GM21360 (cell line): Measurements from ENCODE around the gene NFYC.

Source experiments
- ATAC-seq: cut with Tn5 transposase; IDR thresholded peaks from one replicate; pipeline ENCODE4 v1.9.1; 2021; ENCODE audit warnings: mild to moderate bottlenecking, moderate library complexity; ENCODE audit not compliant: unreplicated experiment

NFYC gene

DNA sequence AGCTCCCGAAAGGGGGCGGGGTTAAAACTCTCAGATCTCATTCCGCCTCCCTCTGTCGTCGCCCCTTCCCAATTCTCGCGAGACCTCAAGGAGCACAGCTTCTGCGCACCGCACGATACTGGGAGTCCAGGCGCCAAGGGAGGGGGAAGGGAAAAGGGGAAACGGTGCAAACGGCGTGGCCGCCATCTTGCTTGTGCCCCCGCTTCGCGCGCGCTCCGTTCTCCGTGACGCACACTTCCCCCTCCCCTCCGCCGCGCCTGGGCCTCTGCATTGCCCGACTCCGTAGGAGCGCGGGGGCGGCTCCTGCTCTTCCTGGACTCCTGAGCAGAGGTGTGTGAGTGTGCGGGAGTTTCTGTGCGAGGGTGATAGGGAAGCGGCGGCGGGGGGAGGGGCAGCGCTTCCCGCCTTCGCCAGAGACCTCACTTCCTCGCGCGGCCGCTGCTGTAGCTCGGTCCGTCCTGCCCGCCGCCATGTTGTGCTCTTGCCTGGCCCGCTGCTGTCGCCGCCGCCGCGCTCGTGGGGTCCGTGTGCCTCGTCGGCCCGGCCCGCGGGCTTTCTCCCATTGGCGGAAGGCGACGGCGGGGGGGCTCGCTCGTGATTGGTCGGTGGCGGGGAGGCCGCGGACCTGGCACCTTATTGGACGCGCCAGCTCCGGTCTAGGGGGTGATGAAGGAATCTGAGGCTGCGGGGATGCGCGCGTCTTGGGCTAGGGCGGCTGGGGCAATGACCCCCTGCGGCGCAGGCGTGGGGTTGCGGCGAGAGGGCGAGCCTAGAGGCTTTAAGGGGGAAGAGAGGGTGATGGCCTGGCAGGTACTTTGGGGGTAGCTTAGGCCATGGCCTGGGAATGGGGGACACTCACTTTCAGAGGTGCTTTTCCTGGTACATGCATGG, at the start of gene NFYC:
Gene NFYC (plus strand): TSS at position 167 of the 891 bp plus-strand sequence. CDS start 47,140 bp downstream, outside the sequence.
- peak; percentile 68 for ATAC-seq

DNA sequence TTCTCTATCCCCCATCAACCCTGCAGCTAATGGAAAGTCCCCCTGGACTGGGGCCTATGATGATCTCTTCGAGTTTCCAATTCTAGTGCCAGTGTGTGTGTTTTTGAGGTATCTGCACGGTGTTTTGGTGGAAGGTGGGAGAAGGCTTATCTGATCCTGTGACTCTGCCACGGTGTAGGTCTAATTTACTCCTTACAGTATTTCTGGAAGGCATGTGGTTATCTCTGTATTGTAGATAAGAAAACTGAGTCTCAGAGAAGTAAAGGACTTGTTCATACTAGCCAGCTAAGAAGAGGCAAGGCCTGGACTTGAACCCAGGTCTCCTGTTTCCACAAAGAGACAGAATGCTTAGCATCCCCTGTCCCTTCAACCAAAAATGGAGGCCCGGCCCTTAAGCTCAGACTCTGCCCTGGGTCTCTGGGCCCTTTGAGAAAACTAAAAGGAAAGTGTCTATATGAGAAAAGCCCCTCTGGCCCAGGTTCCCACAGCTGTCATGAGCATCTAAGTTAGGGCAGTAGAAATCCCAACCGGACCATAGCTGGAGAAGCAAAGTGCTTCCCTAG, 46.3 kb upstream of the NFYC start:
- ATAC-seq = no peak

DNA sequence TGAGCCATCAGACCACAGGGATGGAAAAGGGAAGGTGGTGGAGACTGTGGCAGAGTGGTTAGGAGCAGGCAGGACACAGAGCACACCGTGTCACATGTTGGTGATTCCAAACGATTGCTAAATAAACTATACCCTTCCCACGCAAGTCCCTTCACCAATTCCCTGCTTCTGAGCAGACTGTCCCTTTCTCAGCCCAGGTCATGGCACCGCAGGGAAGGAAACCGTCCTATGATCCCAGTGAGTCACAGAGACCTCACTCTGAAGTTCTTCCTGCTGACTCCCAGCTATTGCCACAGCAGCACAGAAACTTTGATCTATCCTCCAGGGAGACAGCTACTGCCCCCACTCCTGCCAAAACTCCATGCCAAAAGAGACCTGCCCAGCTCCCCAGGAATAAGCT, 45.2 kb upstream of the NFYC start:
- ATAC-seq = no peak

DNA sequence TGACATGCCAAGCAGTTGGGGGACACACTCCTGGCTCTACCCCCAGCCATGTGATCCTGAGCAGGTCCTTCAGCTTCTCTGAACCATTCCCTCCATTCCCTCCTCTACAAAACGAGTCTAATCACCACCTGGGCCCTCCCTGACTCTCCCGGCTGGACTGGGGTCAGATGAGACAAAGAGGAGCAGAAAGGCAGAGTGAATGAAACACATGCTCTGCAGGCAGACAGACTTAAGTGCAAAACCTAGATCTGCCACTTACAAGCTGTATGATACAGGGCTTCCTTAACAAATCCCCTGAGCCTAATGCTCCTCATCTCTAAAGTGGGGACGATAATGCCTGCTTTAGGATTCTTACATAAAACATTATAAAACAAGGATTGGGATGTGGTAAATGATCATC, 43.3 kb upstream of the NFYC start:
- ATAC-seq = no peak

DNA sequence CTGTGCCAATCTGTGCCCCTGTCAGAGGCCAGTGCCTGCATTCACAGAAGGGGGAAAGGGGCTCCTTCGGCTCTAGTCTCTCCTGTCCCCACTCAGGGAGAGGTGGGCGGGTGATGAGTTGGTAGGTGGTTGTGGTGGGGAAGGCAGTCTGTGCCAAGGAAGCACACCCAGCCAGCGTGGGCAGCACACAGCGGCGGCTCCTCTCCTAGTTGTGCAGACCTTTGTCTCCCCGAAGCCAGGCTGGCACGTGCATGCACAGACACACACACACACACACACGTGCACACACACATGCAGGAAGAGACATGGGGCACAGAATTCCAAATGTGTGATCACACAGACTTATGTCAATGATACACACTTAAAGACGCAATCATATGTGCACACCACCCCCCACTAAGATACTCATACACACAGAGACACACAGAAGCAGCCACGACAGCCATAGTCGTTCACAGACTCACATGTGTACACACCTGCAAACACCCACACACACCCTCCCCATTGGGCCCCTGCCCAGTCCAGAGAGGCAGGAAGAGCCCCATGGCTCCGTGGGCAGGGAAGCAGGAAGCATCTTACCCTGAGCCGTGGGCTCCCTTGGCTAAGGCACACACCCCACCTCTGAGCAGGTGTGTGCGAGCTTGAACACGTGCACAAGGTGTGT, 42.4 kb upstream of the NFYC start:
- no peak for ATAC-seq

DNA sequence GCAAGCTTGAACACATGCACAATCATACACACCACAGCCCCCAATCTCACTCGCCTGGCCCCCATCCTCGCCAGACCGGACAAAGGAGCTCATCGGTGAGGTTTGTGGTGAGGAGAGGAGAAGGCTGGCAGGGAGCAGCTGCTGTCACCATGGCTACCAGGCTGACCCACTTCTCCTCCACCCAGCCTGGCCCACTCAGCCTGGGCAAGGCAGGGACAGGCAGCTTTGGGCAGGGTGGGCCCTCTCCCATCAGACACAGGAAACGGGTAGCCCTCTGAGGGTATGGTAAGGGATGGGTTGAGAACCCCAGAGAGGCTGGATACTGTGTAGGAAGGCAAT, 41.9 kb upstream of the NFYC start:
- no peak for ATAC-seq

DNA sequence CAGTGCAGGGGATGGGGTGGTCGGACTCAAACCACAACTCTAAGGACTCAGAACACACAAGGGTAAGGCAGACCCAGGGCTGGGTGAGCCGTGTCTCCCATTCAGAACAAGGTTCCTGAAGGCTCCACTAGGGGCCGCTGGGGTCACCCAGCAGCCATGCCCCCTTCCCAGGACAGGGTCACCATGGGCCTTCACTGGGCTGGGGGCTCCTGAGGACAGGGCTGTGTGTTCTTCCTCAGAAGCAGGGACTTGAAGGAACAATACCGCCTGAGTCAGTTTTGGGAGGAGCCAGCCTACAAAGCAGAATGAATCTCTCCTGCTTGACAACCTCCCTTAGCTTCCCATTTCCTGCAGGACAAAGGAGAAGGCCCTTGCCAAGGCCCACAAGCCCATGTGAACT, 41.4 kb upstream of the NFYC start:
- ATAC-seq = no peak

DNA sequence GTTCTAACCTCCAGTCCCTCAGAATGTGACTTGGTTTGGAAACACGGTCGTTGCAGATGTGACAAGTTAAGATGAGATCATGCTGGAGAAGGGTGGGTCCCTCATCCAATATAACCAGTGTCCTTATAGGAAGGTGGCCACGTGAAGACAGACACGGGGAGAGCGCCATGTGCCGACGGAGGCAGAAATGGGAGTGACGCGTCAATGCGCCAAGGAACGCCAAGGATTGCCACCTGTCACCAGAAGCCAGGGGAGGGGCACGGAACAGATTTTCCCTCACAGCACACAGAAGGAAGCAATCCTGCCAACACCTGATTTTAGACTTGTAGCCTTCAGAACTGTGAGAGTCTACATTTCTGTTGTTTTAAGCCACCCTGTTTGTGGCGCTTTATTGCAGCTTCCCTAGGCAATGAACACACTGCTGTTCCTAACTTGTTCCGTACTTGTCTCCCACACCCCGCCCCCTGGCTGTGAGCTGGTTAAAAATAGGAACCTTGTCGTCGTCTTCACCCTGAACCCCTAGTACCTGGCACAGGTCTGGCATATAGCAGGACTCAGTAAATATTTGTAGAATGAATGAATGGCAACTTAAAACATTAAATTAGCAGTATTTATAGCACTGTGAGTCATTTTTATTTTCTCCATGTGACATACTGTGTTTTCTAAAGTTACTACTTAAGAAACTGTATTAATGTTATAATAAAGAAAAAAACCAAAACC, 40.2 kb upstream of the NFYC start:
- ATAC-seq = no peak

DNA sequence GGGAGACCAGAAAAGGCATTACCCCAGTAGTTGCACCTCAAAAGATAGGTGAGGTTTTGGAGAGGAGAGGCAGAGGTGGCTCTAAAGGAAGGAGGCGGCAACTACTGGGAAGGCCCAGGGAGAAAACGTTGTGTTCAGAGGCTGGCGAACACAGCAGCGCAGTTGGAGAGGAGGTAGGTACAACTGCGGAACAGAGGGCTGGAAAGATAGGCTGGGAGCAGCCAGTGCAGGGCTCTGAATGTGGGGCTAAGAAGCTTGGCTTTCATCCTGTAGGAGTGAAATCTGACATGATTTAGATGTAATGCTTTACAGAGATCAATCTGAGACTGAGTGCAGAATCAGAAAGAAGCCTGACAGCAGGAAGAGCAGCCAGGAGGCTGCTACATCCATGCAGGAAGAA, 39.0 kb upstream of the NFYC start:
- ATAC-seq = no peak

DNA sequence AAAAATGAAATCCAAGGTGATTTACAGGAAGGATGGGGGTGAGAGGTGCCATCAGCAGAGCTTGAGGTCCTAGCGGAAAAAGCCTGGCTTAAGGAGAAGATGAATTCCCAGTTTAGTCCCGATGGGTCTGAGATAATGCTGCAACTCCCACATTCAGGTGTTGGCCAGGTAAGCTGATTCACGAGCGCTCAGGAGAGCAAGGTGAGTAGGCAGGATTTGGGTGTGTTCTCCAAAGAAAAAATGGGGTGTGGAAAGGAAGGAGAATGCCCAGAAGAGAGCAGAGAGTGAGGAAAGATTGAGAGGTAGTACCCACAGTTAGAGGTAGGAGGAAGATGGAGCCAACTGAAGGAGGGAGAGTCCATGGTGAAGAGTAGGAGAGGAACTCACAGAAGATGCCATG, 38.5 kb upstream of the NFYC start:
- no peak for ATAC-seq

DNA sequence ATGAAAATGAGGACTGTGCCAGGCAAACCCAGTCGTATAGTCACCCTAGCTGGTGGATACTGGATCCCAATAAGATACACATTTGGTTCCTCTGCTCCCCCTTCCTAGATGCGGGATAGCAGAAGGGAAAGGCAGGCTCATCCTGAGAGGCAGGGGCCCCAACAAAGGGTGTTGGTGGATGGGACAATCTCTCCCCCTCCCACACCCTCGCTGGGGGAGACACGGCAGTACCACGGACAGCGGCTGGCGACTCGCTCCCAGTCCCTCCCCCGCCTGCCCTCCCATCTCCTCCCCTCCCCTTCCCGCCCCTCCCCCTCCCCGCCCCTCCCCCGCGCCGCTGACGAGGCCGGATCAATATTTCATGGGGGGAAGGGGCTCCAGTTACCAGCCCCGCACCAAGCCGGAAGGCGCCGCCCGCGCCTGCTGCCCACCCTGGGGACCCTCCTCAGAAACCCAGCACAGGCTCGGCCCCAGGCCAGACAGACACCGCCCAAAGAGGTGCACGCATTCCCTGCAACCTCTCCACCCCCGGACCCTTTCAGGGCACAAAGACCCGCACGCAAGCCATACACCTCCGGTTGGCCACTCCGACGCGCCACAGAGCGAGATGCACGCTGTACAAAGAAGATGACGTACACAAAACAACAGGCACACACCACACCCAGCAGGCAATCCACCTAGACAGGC, 37.5 kb upstream of the NFYC start:
- no peak for ATAC-seq

DNA sequence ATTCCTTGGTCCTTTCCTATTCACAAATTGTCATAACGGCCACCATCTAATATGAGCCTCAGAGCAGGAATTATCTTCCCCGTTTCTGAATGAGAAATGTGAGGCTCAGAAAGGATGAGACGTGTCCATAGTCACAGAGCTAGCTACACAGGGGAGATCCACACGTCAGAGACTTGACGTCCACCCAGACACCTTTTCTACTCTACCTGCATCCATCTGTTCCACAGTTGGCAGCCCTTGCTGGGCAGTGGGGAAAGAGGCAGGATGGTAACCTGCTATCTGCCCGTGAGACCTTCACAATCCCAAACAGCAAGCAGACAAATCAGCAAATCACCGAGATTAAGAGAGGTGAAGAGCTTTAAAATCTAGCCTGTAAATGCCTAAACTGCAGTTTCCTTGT, 34.5 kb upstream of the NFYC start:
- ATAC-seq = no peak

DNA sequence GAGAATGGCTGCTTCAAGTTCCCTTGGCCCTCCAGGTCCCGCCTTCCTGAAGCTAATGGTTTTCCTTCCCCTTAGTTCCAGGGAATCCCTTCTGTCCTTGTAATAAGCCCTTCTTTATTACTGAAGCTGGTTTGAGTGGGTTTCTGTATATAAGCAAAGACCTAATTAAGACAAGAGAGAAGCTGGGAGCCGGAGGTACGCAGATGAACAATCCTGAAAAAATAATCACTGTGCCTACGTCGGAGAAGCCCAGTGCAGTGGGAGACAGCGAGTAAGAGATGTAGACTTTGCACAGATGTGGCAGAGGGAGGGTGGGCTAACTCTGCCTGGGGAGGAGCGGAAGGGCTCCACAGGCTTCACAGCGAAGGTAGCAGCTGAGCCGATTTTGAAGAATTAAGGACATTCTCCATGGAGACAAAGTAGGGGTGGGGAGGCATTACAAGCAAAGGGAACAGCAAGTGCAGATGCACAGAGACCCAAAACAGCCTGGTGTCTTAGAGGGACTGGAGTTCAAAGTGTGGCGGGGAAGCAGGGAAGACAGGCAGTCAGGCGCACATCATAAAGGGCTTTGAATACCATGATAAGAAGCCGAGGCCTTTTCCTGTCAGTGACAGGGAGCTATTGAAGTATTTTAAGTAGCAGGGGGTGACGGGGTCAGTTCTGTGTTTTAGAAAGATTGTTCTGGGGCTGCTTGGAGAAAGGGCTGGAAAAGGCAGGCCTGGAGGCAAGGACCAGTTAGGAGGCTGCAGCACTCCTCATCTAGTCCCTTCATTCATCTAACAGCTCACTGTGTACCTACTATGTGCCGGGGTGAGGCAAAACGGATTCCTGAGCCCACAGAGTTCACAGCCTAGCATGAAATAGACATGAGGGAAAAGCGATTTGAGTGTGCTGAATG, 32.5 kb upstream of the NFYC start:
- ATAC-seq = no peak

DNA sequence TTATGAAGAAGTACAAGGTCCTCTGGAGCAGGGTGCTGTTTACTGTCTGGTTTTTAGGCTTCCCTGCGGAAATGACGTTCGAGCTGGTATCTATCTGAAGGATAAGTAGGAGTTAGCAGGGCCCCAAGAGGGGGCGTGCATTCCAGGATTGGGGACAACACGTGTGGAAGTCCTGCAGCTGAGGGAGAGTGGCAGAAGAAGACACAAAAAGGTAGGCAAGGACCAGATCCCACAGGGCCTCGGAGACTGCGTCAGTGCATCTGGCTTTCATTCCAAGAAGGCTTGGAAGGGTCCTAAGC, 31.9 kb upstream of the NFYC start:
- no peak for ATAC-seq

DNA sequence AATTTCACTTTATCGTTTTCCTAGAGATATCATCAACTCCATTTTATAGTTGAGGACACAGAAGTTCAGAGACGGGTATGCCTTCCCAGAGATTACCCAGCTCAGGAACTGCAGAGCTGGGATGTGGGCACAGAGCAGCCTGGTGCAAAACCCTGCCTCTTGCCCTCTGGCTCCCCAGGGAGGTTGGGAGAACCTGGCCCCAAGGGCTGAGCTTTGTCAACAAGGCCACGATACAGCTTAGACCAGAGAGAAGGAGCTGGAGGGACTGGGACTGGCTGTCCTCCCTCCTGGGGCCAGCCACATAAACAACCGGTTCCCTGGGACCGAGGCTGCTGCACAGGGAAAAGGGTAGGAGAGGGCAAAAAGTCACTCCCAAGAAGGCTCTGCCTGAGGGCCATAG, 29.8 kb upstream of the NFYC start:
- no peak for ATAC-seq

DNA sequence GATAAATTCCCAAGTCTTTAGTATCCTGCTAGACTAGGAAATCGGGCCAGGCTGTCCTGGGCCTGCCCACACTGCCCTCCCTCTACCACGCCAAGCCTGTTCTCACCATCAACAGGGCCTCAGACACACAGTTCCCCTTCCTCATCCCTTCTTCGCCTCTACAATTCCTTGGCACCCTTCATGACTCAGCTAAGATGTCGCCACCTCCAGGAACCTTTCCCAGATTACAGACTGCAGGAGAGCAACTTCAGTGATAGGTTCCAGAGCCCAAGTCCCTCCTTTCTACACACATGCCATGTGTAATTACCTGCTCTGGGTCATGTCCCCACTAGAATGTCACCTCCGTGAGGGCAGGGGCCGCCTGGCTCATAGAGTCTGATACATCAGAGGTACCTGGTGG, 29.4 kb upstream of the NFYC start:
- no peak for ATAC-seq

DNA sequence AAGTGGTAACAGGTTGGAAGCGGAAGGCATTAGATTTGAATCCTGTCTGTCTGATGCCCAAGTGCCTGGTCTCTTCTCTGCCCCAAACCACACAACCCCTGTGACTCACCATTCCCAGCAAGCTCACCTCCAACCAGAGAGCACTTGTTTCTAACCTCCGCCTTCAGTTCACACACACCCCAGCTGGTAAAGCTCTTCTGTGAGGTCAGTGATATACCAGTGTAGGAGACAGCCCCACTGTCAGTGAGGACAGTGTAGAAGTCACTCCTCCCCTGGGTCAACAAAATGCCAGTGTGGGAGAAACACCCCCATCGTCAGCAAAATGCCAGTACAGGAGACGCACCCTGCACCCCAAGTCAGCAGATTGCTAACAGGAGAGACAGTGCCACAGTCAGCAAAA, 28.6 kb upstream of the NFYC start:
- ATAC-seq = no peak

DNA sequence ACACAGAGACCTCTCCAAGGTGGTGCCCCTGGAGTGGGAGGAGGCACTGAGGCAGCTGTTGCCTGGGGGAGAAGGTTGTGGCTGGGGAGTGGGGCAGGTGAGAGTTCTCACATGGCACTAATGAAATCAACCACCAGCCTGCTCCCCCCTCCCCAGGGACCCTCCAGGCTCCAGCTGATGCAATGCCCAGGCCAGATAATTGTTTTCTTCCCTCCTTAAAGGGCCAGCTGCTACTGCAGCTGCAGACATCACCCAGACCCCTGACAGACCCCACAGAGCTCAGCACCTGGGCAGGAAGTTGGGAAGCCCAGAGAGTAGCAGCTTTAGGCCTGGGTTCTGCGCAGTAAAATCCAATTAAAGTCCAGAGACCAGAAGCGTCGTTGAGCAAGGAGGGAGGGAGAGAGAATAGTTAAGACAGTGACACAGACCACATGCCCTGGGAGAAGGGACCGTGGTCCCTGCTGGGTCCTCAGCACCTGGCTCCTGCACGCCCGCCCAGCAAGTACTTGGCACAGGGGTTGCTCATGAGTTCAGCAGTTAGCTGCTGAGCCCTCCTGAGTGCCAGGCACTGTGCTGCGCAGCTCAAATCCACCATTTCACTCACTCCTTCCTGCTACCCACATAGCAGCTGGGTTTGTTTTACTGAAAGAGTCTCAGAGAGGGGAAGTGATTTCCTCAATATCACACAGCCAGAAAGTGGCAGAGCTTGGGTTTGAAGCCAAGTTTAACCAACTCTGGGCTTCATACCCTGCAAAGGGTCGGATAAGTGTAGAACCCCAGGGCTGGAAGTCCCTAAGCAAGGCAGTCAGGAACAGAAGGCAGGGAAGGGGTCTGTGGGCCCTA, 28.0 kb upstream of the NFYC start:
- ATAC-seq = no peak

DNA sequence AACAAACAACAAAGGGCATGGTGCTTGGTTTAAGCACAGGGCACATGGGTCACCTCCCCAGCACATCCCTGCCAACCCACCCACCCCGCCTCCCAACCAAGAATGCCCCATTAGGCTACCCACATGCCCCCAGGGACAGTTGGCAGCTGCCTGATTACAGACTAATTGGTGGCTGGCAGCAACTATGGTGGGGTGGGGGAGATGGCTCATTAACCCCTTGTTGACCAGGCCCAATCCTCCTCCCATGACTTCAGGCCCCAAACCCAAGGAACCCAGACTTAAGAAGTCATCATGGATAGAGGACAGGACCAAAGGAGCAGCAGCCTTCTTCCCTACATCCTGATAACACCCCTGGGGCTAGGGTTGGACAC, 27.4 kb upstream of the NFYC start:
- ATAC-seq = no peak
